Islet precursor cell (in vitro differentiated cells): ENCODE results near the gene PRR15.

Source experiments
- DNase-seq: peaks from one replicate; pipeline ENCODE4 v3.0.0-alpha.2; 2018

The PRR15 gene

GRCh38 chr7:29611941-29612544 lies 48.4 kb downstream of the PRR15 start:
- no peak for DNase-seq

- no peak for DNase-seq
Measured at GRCh38 chr7:29612596-29612995, 49.0 kb downstream of the PRR15 start.

DNA sequence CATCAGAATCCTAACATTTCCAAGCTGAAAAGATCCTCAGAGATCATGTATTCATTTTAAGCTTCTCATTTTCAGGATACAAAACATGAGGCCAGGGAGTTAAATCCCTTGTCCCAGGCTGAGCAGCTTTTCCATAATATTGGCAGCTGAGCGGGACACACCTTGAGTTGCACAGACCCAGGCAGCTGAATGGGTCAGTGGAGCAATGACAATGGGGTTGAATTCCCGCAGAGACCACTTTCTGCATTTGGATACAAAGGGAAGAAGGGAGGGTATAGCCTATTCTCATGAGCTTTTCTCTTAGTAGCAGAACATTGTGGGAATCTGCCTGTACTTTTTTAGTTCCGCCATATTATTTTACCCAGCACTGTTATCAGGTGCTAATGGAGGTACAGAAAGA lies 49.5 kb downstream of the PRR15 start:
- no peak for DNase-seq

DNA sequence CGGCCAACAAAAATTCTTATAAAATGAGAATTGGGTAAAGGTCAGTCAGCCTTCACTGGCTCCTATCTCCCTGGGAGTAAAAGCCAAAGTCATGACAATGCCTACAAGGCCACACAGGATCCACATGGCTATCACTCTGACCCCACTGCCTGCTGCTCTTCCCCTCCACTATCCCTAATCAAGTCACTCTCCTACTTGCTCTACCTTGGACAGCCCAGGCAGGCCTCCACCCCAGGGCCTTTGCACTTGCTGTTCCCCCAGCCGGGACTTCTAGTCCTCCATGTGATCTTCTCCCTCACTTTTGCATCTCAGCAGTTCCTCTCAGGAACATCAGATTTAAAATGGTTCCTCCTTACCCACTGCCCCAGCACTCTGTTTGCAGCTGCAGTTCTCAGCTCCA lies 50.6 kb downstream of the PRR15 start:
- DNase-seq = no peak
